HL-60/S4 treated with retinoic acid at 250 ng/mL for 4 days and 3 days (cell line): ENCODE results near the gene TAS2R46.
"Not testable (repeated sequence)": the region's sequence is repeated elsewhere in the genome, so short reads cannot be mapped to it uniquely, and the experiment has no call there.

Experiments used
- in situ Hi-C: fragments of 300-500 bp; cut with MboI; formaldehyde crosslinking; loops from 2 replicates; pipeline ENCODE4 v1.7.0; 2022; ENCODE audit warnings: low sequenced_read_pairs

The TAS2R46 gene

GRCh38 chr12:11062194-11062593 lies at the start of gene TAS2R46:
Gene TAS2R46 (minus strand): TSS chr12:11062294. CDS start chr12:11062294, 0 bp downstream.
- in situ Hi-C loops, result not testable (repeated sequence)

- in situ Hi-C loops, result not testable (repeated sequence)
These were observed 49.1 kb upstream of the TAS2R46 start for GRCh38 chr12:11111213-11111612.

GRCh38 chr12:11108862-11109261 lies 46.8 kb upstream of the TAS2R46 start:
- in situ Hi-C loops, result no loop called here

GRCh38 chr12:11107719-11108118 lies 45.6 kb upstream of the TAS2R46 start:
- in situ Hi-C loops, result no loop called here

- in situ Hi-C loops, result no loop called here
These were observed 44.2 kb upstream of the TAS2R46 start for GRCh38 chr12:11106288-11106687.

- in situ Hi-C loops, result no loop called here
These were observed 43.5 kb upstream of the TAS2R46 start for GRCh38 chr12:11105546-11105945.

GRCh38 chr12:11094910-11095309 lies 32.8 kb upstream of the TAS2R46 start:
- in situ Hi-C loops, result not testable (repeated sequence)

GRCh38 chr12:11092128-11092527 lies 30.0 kb upstream of the TAS2R46 start, which contains the start of gene TAS2R43:
Gene TAS2R43 (minus strand): TSS chr12:11092313. CDS start chr12:11092229, 84 bp downstream.
- in situ Hi-C loops, result no loop called here

- in situ Hi-C loops, result no loop called here
These were observed 27.2 kb upstream of the TAS2R46 start for GRCh38 chr12:11089246-11089645.

GRCh38 chr12:11085419-11085818 lies 23.3 kb upstream of the TAS2R46 start:
- in situ Hi-C loops, result no loop called here

- in situ Hi-C loops, result no loop called here
These were observed 19.9 kb upstream of the TAS2R46 start for GRCh38 chr12:11081987-11082386.

- in situ Hi-C loops, result no loop called here
These were observed 16.2 kb upstream of the TAS2R46 start for GRCh38 chr12:11078246-11078645.

- in situ Hi-C loops, result no loop called here
These were observed 13.5 kb upstream of the TAS2R46 start for GRCh38 chr12:11075642-11076041.

- in situ Hi-C loops, result loop anchor here (5.0 kb wide), 1 partner anchor 54 kb away; no protein-coding TSS in a partner anchor
These were observed 9.3 kb upstream of the TAS2R46 start for GRCh38 chr12:11071414-11071813.

GRCh38 chr12:11070999-11071398 lies 8.9 kb upstream of the TAS2R46 start:
- in situ Hi-C loops, result loop anchor here (5.0 kb wide), 1 partner anchor 54 kb away; no protein-coding TSS in a partner anchor

GRCh38 chr12:11069854-11070365 lies 7.8 kb upstream of the TAS2R46 start:
- in situ Hi-C loops, result loop anchor here (5.0 kb wide), 1 partner anchor 53 kb away; no protein-coding TSS in a partner anchor

GRCh38 chr12:11067514-11067913 lies 5.4 kb upstream of the TAS2R46 start:
- in situ Hi-C loops, result no loop called here

- in situ Hi-C loops, result no loop called here
These were observed 2.3 kb downstream of the TAS2R46 start for GRCh38 chr12:11059784-11060183.

- in situ Hi-C loops, result no loop called here
These were observed 3.1 kb downstream of the TAS2R46 start for GRCh38 chr12:11059041-11059440.

- in situ Hi-C loops, result no loop called here
These were observed 6.8 kb downstream of the TAS2R46 start for GRCh38 chr12:11055306-11055705.

GRCh38 chr12:11049806-11050531 lies 12.1 kb downstream of the TAS2R46 start:
- in situ Hi-C loops, result not testable (repeated sequence)

GRCh38 chr12:11041366-11041765 lies 20.7 kb downstream of the TAS2R46 start:
- in situ Hi-C loops, result not testable (repeated sequence)
